Measurements from ENCODE around the gene LCAT. TPM values are rescaled to one million over a fixed set of nuclear protein-coding genes. Genes with fewer than 3 reads are reported as not detected.

LCAT gene
- total RNA-seq, 1 experiment from 2014 or later = 8.1 TPM

DNA sequence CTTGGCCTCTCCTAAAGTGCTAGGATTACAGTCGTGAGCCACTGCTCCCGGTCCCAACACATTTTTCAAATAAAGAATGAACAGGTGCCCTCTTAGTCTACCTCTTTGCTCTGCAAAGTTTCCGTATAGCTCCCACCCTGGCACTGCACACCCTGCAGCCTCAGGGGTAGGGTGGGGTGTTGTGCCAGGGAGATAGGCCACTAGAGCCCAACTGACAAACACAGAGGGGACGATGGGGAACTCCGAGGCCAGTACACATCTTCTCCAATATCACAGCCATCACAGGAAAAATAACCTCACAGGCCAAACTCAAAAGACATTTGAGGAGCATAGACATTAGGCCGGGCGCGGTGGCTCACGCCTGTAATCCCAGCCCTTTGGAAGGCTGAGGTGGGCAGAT, 27.2 kb upstream of the LCAT start:
- in situ Hi-C loops (cut with HindIII; ENCODE audit: low sequenced_read_pairs) = no loop called here
- DNase-seq (ENCODE audit: low spot score) = no peak

DNA sequence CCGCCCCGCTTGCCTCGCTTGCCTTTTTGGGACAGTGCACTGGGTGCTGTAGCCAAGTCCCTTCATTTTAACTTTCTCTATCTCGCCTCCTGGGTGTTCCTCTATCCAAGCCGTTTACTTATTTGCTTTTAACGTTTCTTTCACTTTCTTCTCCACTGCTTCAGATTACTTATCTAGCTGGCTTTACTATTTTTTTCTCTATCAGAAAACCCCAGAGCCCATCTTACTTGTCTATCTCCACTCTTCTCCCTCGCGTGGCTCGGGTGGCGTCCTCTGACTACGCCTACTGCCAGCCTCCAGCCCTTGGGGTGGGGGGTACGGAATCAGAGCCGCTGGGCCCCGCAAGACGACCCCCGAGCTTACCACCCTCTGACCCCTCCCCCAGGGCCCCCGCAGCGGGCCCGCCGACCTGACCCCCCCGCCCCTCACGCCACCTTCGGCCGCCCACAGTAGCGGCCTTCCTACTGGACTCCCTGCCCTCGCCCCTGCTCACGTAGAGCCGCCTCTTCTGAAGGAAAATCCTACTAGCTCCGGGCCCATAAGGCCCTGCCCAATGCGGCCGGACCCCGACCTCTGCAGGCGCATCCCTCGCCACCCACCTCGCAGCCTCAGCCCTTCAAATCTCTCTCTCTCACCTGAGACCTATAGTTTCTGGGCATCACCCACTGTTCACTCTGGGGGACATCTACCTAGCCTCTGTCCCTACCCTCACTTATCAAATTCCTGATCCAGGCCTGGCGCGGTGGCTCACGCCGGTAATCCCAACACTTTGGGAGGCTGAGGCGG, 25.5 kb upstream of the LCAT start:
- DNase-seq (ENCODE audit: low spot score) = no peak
- in situ Hi-C loops (cut with HindIII; ENCODE audit: low sequenced_read_pairs) = no loop called here

DNA sequence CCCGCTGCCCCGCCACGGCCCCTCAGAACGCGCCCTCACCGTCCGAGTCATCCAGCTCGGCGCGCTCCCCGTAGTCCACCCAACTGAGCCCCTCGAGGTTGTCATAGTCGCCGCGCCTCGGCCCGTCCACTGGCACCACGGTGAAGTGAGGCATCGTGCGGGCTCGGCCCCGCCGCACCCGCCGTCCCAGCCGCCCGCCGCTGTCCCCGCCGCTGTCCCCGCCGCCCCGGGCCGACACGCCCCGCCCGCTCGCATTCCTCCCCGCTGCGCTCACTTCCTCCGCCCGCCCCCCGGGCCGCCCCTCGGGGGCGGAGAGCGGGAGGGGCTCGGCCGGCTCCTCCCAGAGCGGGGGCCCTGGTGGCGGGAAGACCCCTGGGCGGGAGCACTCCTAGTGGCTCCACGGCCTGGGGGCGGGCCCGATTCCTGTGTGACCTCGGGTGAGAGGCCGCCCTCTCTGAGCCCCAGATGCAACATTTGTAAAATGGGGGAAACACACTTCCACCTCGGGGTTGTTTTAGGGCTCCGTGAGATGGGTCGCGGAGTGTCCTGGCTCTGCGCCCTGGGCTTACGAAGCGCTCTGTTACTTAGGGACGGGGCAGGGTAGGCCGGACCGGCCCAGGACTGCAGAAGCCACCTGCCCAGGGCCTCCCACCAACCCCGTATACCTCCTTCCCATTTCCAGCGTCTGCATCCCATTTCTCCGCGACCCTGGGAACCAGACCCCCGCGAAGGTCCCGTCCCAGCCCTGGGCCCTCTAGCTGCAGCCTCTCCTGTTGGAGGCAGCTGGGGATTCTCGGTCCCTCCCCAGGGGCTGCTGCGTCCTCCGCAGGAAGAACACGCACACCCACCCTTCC, 24.7 kb upstream of the LCAT start, which contains the start of gene SLC12A4:
TSS of gene SLC12A4 (minus strand) at position 238 of the 854 bp plus-strand sequence. CDS start at position 154, 84 bp downstream.
- in situ Hi-C loops (cut with HindIII; ENCODE audit: low sequenced_read_pairs) = no loop called here
- DNase-seq (ENCODE audit: low spot score) = peak; percentile 28

DNA sequence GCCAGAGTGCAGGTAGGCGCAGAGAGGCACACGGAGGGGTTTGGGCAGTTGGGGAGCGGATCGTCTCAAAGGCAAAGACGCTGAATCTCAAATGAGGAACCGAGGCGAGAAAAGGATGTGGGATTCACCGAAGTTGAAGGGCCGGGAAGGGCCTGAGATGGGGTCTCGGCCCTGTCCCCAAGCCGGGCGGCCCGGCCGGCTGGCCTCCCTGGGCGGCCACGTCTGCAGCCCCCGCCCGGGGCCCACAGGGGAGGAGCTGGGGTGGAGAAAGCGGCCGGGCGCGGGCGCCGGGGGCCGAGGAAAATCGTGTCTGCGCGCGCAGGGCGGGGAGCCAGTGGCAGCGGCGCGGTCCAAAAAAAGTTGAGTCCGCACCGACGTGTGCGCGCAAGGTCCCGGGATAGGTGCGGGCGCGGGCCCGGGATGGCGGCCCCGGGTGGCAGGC, 24.1 kb upstream of the LCAT start:
- in situ Hi-C loops (cut with HindIII; ENCODE audit: low sequenced_read_pairs) = no loop called here
- no peak for DNase-seq (ENCODE audit: low spot score)

DNA sequence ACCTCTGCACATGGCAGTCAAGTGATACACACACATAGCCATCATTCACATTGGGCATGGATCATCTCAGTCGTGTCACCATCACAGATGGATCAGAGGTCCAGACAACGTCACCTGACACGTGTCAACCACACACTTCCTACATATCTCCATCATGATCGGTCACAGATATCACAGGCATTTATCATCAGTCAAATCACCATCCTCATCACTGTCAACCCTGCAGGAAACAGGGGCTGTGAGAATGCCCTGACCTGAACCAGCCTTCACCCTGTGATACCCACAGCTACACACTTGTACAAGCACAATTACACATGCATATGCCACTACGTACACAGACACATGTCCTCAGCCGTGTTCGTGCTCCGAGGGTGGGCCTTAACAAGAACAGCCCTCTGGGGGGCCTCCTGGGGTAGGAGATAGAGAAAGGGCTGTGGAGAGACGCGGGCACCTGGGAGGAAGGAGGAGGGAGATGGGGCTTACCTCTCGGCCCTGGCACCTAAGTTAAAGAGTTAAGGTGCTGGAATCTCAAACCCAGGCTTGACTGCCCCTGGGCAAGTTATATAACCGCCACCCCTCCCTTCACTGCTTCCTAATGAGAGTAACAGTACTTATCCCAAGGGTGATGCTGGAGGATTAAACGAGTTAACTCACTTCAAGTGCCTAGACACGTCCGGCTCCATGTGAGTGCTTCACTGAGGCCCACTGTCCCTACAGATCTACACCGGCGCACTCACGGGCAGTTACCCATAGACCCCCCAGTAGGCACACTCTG, 23.4 kb upstream of the LCAT start:
- in situ Hi-C loops (cut with HindIII; ENCODE audit: low sequenced_read_pairs) = no loop called here
- no peak for DNase-seq (ENCODE audit: low spot score)

DNA sequence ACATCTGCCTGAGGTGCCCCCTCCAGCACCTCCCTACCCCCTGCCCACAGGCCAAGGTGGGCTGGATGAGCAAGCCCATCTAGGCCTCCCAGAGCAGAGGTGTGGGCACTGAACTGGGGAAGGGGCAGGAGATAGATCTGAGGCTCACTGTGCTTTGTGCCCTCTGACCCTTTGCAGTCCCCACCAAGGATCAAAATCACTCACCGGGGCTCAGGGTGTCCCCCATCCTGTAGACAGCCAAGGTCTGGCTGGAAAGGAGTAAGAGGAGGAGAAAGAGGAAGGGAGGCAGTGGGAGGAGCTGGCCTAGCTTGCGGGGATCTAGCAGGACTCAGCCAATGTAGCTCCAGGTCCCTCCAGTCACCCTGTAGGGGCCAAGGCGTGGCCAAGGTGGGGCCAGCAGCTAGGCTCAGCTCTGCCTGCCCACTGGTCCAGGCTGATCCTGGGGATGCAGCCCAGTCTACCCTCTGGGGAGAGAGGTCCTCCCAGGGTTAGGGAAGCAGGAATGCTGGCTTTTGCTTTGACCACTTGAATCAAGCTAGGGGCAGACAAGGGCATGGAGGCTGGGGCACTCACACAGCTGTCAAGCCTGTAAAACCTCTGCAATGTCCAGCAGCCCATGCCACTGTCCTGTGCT, 22.7 kb upstream of the LCAT start:
- DNase-seq (ENCODE audit: low spot score) = no peak
- in situ Hi-C loops (cut with HindIII; ENCODE audit: low sequenced_read_pairs) = no loop called here

DNA sequence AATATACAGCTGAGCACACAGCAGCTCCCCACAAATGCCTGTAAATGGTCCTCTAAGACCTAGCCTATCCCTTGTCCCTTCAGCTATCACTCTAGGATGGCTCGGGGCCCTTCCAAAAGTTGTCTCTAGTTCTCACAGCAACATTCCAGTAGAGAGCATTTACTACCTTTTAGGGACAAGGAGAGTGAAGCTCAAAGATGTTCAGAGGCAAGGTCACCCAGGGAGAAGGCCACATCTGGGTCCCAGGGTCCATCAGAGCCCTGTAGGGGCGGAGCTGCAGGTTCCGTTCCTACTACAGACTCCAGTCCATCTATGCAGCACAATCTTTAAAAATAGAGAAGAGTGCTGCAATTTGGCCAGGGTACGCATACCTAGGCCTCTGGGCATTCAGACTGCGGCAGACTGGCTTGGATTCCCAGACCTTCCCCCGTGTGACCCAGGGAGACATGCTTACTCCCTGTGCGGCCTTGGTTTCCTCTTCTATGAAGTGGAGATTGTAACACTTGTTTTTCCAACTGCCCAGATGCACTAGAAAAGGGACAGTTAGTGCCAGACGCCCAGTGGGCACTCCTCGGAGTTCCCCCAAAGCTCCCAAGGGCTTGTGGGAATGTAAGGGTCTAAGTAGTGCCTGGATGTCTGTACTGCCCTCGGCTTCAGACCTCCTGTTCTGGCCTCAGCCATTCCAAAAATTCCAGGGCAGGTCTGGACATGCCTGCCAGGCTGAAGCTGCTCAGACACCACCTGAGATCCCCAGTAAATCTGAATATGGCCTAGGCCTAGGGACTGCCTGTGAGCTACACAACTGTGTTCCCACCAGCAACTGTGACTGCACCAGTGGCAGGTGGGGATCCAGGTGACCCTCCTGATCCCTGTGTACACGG, 22.0 kb upstream of the LCAT start:
- no peak for DNase-seq (ENCODE audit: low spot score)
- in situ Hi-C loops (cut with HindIII; ENCODE audit: low sequenced_read_pairs) = no loop called here

DNA sequence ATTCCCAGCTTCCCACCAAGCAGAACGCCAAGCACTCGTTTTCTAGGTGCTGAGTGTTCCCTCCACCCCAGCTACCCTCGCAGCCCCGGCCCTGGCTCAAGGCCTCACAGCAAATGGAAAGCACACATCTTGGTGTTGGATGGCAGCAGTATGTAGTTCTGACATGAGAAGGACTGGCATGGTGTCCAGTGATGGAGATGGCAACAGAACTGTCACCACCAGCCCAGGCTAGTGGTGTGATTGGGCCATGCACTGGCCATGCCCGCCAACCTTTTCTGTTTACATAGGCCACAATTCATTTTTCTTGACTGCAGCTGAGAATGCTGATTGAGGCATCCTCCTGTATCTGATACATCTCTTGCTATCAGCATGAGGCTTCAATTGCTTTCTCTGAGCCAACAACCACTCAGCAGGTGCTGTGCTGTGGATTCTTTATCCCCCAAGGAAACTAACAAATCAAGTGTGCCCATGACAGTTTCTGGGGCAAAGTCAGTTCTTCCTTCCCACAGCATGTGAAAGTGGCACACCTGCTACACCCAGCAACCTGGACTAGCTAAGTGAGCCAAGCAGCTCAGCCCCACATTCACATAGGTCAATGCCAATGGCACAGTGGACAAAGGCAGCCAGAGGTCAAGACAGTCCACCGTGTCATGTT, 20.7 kb upstream of the LCAT start:
- no peak for DNase-seq (ENCODE audit: low spot score)
- in situ Hi-C loops (cut with HindIII; ENCODE audit: low sequenced_read_pairs) = no loop called here

DNA sequence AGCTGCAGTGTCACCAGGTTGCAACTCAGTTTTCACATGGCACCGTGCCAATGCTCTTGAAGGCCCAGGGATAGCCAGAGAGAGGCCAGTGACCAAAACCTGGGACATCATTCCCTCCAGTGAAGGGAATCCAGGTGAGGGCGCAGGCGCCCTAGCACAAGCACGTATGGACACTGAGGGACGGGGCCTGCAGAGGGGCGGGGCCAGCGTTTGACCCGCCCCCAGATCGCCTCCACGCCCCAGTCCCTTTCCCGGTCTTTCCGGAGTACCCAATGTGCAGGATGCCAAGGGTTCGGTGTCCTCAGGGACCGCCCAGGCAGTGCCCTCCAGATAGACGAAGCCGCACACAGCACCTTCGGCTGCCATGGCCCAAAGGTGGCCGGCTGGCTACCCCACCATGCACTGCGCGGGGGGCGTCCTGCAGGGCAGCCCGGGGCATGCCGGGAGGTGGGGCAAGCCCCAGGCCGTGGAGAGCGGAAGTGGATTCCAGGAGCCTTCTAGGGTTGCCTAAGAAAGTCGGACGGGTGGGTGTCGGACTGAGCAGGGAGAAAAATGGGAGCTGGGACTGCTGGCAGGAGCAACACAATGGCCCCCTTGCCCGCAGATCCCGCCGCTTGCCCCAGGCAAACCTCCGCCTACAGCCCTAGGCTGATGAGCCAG, 19.9 kb upstream of the LCAT start:
- DNase-seq (ENCODE audit: low spot score) = no peak
- in situ Hi-C loops (cut with HindIII; ENCODE audit: low sequenced_read_pairs) = no loop called here

DNA sequence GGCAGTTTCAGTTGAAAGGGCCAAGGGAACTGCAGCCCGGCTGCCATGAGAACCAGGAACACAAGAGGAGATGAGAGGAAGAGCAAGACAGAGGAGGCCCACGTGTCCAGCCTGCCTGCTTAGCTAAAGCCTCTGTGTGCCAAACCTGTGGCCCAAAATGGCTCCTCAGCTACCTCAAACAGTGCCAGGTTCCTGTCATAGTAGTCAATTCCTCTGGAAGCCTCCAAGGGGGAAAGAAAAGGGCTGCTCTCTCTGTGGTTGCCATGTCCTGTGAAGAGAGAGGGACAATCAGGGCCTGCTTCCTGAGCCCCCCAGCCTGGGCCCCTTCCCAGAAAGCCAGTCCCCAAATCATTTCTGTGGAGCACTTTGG, 19.4 kb upstream of the LCAT start:
- DNase-seq (ENCODE audit: low spot score) = no peak
- in situ Hi-C loops (cut with HindIII; ENCODE audit: low sequenced_read_pairs) = no loop called here

DNA sequence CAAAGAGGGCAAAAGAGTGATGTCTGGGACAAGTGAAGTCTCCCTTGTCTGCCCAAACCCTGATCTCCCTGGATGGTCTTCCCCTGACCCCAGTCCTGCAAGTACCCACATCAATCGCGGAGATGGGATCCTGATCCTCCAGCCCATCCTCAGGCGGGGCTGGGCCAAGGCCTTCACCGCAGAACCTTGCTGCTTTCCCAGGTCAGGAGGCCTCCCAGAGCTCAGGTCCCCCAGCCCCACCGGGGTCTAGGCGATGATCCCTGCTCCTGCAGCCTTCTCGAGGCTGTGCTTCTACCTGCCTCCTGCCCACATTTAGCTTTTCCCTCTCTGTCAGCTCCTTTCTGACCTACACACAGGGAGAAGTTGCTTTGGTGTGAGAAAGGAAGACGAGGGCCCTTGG, 18.2 kb upstream of the LCAT start:
- in situ Hi-C loops (cut with HindIII; ENCODE audit: low sequenced_read_pairs) = no loop called here
- DNase-seq (ENCODE audit: low spot score) = no peak

DNA sequence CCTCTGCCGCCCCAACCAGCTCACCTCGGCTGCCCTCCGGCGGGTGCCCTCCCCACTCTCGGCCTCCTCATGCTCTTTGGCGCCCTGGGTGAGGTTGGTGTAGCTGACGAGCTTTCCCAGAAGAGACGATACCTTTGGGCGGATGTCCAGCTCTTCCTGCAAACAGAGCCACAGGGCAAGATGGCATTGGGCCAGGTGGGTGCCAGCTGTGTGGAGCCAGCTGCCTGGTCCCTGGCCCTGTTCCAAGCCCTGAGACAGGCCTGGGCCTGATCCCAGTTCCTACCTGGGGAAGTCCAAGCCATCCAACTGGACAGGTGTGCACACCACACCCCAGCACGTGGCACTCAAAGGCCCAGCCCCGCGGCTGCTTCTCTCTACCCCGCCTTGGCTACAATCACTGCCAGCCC, 17.6 kb upstream of the LCAT start:
- in situ Hi-C loops (cut with HindIII; ENCODE audit: low sequenced_read_pairs) = no loop called here
- no peak for DNase-seq (ENCODE audit: low spot score)

DNA sequence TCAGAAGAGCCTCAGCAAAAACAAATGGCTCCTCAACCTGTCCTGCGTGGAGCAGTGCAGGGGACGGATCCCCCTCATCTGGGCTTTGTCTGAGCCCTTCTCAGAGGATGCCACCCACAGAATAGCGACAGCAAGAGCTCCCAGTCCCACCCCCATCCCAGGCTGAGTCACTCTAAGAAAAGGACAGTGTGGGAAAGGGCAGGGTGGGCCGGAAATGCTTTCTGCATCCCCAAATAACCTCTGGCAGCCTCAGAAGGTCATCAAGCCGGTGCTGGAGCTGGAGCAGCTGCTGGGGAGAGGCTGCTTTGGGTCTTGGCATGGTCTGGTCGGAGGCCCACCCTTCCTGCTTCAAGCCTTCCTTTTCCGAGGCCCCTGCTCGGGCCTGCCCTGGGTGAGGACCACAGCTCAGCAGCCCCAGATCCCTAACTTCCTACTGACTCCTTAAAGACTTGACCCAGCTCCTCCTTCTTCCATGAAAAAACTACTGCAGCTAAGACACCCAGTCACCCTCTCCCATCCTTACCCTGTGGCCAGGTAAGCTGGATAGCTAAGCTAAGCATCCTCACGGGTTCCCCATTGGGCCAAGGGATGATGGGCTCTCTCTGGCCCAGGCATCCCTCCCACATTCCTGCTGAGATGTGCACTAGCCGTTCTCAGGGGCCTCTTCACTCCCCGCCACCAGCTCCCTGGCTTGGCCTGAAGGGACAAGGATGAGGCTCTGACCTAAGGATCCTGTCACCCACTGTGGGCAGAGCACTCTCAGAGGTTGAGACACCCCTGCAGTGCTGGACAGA, 15.8 kb upstream of the LCAT start:
- in situ Hi-C loops (cut with HindIII; ENCODE audit: low sequenced_read_pairs) = no loop called here
- DNase-seq (ENCODE audit: low spot score) = no peak

DNA sequence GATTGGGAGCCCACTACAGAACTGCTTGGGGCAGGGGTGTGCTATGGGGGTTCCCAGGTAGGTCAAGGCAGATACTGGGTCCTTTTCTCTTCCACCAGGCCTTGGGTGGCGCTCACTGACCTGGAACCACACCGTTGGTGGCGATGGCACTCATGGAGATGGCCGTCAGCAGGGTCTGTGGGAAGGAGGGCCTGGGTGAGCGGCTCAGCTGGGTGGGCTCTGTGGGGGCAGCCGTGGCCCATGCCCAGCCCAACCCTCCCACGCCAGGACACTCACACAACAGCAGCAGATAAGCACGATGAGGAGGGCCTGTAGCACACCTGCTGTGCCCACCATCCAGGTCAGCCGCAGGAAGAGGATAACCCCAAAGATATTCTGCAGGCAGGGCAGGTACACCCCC, 13.7 kb upstream of the LCAT start:
- DNase-seq (ENCODE audit: low spot score) = no peak
- in situ Hi-C loops (cut with HindIII; ENCODE audit: low sequenced_read_pairs) = no loop called here

DNA sequence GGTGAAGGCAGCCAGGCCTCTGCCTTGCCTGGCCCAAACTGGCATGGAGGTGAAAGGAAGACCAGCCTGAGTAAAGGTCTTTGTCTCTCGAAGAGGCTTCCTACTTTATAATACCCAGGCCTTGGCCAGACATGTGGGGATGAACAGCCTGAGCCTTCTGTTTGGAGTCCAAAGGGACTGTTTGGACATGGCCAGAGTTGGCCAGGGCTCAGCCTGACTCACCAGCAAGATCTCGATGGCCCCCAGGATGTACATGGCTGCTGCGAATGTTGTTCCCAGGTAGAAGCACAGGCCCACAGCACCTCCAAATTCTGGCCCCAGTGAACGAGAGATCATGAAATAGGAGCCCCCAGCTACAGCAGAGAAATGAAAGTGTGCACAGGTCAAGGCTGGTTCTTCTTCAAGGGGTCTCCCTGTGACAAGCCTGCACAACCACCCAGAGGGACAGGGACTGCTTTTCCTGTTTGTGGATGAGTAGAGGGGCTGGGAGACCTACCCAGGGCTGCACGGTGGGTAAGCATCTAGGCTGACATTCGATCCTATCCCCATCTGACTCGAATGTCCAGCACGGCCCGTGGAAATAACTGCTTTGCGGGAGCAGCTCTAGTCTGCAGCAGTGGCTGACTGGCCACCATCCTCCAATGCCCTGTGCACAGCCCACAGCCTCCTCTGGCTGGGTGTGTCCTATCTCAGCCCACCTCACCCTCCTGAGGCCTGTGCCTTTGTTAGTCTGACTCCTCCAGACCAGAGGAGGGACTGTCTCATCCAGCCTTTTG, 10.7 kb upstream of the LCAT start:
- in situ Hi-C loops (cut with HindIII; ENCODE audit: low sequenced_read_pairs) = no loop called here
- DNase-seq (ENCODE audit: low spot score) = no peak

Data from G401 (cell line).